Stimulated activated naive B cell treated with anti-CD40 and anti-IgM and Interleukin-4, amounts not matched to agents 10 μg/mL and 1 μg/mL and 100 μg/mL, for 72 hours (primary cell): ENCODE data around the gene GYS1.

Experiments
- ATAC-seq, 2 donors: fragments of 150-1000 bp; cut with Tn5 transposase; replicated peaks; 2 replicates each; pipeline ENCODE4 v1.10.0; 2021; ENCODE audit warnings: moderate library complexity in 1 of 2
- DNase-seq: peaks from one replicate; pipeline ENCODE4 v3.0.0; 2021
- H3K27ac Mint-ChIP-seq: one replicate; pipeline ENCODE4 v1.8.0; 2022; ENCODE audit warnings: mild to moderate bottlenecking, mixed read lengths
- H3K27me3 Mint-ChIP-seq, 2 donors: one replicate each; pipeline ENCODE4 v1.8.0; 2022; ENCODE audit warnings: mixed read lengths in 2 of 2
- H3K36me3 Mint-ChIP-seq, 2 donors: one replicate each; pipeline ENCODE4 v1.8.0; 2022; ENCODE audit warnings: mixed read lengths in 2 of 2, mild to moderate bottlenecking in 1 of 2
- H3K4me1 Mint-ChIP-seq, 2 donors: one replicate each; pipeline ENCODE4 v1.8.0; 2022; ENCODE audit warnings: mixed read lengths in 2 of 2, mild to moderate bottlenecking in 1 of 2
- H3K4me3 Mint-ChIP-seq, 2 donors: one replicate each; pipeline ENCODE4 v1.8.0; 2022; ENCODE audit warnings: mild to moderate bottlenecking in 2 of 2, mixed read lengths in 2 of 2, moderate library complexity in 1 of 2
- H3K9me3 Mint-ChIP-seq, 2 donors: one replicate each; pipeline ENCODE4 v1.8.0; 2022; ENCODE audit warnings: mixed read lengths in 2 of 2, mild to moderate bottlenecking in 1 of 2

The GYS1 gene

GRCh38 chr19:48966541-48967345 is 26.4 kb downstream of the GYS1 start:
- Mint-ChIP-seq H3K36me3 (peaks cover 51 to 58% of the 10 kb centered on the region in 2 donors), H3K4me3 (peak overlapping the region; percentile 99), H3K4me1 (peaks cover 54 to 82% of the 10 kb centered on the region in 2 donors), H3K27me3 (no peaks in the 10 kb centered on the region), H3K9me3 (peaks cover 0 to 3% of the 10 kb centered on the region in 2 donors), H3K27ac (peak overlapping the region; percentile 99)
- DNase-seq: no peak
- ATAC-seq: no peak

- Mint-ChIP-seq H3K9me3 (peaks cover 0 to 4% of the 10 kb centered on the region in 2 donors), H3K36me3 (peaks cover 54 to 63% of the 10 kb centered on the region in 2 donors), H3K4me1 (peaks cover 56 to 88% of the 10 kb centered on the region in 2 donors), H3K27ac (peak overlapping the region; percentile 99), H3K4me3 (peak overlapping the region; percentile 99), H3K27me3 (no peaks in the 10 kb centered on the region)
- DNase-seq (peak; percentile 81), ATAC-seq (peak; percentile 55 to 59)
Measured at GRCh38 chr19:48965806-48966540, 27.1 kb downstream of the GYS1 start.

GRCh38 chr19:48965040-48965805 is 27.9 kb downstream of the GYS1 start, which contains the start of gene FTL:
Gene FTL (plus strand): TSS chr19:48965309. CDS start chr19:48965508, 199 bp downstream.
- peaks cover 53 to 67% of the 10 kb centered on the region in 2 donors for H3K36me3 Mint-ChIP-seq
- peak within 1 kb of the TSS; percentile 99 for H3K4me3 Mint-ChIP-seq
- H3K9me3 Mint-ChIP-seq: peaks cover 0 to 5% of the 10 kb centered on the region in 2 donors
- DNase-seq: peak; percentile 93
- H3K4me1 Mint-ChIP-seq: peaks cover 55 to 83% of the 10 kb centered on the region in 2 donors
- peak within 1 kb of the TSS; percentile 99 for H3K27ac Mint-ChIP-seq
- H3K27me3 Mint-ChIP-seq: no peaks in the 10 kb centered on the region
- peak; percentile 74 to 75 for ATAC-seq

DNA sequence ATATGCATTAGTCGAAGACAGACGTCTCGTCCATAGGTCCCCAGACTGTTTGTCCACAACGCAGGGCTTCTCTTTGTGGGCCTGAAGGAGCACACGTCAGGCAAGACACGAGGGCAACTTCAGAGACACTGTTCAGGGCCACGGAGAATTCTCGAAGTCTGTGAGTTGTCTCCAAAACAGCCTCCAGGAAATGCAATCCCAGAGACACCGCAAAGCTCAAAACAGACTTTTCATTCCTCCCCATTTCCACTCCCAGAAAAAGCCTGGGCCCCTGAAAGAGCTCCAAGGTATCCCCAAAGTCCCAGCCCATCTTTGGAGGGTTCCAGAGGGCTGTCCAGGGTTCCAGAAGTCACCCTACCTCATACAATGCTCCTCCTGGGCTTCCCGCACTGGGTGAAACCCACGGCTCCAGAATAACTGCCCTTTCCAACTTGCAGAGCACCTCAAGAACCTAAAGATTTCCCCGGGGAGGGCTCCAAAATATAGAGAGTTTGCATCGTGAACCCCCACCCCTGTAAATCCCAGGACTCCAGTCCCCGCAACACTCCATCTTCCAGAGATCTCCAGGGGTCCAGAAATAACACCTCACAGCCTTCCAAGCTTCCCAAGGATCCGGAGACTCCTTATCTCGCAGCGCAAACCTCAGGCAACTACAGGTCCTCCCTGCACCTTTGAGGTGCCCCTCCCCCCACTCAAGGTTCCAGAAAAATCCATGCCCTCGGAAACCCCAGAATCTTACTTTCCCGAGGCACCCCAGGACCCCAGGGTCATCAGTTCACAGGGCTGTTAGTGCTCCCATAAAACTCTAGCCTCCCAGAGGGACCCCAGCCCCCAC is 28.7 kb downstream of the GYS1 start:
- no peak for DNase-seq
- H3K4me1 Mint-ChIP-seq: peaks cover 55 to 82% of the 10 kb centered on the region in 2 donors

DNA sequence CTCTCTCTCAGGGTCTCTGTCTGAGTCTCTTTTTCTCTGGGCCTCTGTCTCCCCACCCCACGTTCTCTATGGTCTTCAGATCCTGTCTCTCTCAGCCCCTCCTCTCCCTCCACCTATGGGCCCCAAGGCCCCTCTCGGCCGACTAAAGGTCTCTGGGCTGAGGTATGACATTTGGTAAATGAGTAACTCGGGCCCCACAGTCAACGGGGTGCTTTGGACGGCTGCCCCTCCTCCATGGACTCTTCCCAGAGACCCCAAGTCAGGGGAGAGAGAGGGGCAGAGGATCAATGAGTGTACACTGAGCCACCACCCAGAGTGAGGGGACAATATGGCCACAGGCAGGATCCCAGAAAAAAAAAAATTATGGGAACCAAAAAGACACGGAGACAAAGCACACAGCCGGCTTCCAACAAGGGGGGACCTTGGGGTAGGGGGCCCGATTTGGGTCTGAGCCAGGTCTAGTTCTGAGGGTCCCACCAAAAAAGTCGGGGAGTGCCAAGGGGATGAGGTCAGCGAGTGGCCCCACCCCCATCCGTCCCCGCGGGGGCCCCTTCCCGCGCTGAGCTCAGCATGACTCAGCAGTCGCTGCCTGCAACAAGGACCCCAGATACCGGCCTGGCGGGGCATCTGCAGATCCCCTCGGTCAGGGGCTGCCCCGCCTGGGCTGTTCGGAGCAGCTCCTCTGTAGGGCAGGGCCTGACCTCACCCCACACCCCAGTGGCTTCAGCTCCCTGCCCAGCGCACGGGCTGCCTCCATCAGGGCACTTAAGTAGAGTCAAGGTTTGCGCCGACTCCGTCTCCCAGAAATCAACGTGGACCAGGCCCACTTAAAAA is 29.5 kb downstream of the GYS1 start:
- H3K27ac Mint-ChIP-seq: peak overlapping the region; percentile 99
- peak; percentile 62 for DNase-seq
- peak overlapping the region; percentile 99 for H3K4me3 Mint-ChIP-seq
- peaks cover 0 to 5% of the 10 kb centered on the region in 2 donors for H3K9me3 Mint-ChIP-seq
- H3K4me1 Mint-ChIP-seq: peaks cover 57 to 84% of the 10 kb centered on the region in 2 donors
- H3K36me3 Mint-ChIP-seq: peaks cover 47 to 62% of the 10 kb centered on the region in 2 donors
- peak; percentile 28 to 29 for ATAC-seq
- H3K27me3 Mint-ChIP-seq: no peaks in the 10 kb centered on the region

More for the DNA sequence above, 28.7 kb downstream of the GYS1 start:
- peak overlapping the region; percentile 99 for H3K27ac Mint-ChIP-seq
- H3K4me3 Mint-ChIP-seq: peak overlapping the region; percentile 99
- H3K9me3 Mint-ChIP-seq: peaks cover 0 to 5% of the 10 kb centered on the region in 2 donors
- no peaks in the 10 kb centered on the region for H3K27me3 Mint-ChIP-seq
- no peak for ATAC-seq
- H3K36me3 Mint-ChIP-seq: peaks cover 50 to 62% of the 10 kb centered on the region in 2 donors

DNA sequence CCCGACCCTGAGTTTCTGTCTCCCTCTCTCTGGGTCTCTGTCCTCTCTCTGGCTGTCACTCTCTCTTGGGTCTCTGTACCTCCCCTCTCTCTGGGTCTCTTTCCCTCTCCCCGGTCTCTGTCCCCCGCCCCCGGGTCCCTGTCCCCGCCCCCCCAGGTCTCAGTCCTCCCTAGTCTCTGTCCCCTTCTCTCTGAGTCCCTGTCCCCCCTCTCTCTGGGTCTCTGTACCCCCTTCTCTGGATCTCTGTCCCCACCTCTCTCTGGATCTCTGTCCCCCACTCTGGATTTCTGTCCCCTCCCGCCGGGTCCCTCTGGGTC is 30.3 kb downstream of the GYS1 start:
- Mint-ChIP-seq H3K4me3 (peak overlapping the region; percentile 99), H3K36me3 (peaks cover 49 to 63% of the 10 kb centered on the region in 2 donors), H3K9me3 (peaks cover 0 to 5% of the 10 kb centered on the region in 2 donors), H3K4me1 (peaks cover 50 to 79% of the 10 kb centered on the region in 2 donors), H3K27me3 (no peaks in the 10 kb centered on the region), H3K27ac (peak overlapping the region; percentile 99)
- ATAC-seq (no peak), DNase-seq (no peak)

GRCh38 chr19:48962029-48962848 is 30.9 kb downstream of the GYS1 start:
- Mint-ChIP-seq H3K27ac (peak overlapping the region; percentile 99), H3K4me3 (peak overlapping the region; percentile 99), H3K27me3 (no peaks in the 10 kb centered on the region), H3K9me3 (peaks cover 0 to 5% of the 10 kb centered on the region in 2 donors), H3K4me1 (peaks cover 45 to 77% of the 10 kb centered on the region in 2 donors), H3K36me3 (peaks cover 44 to 62% of the 10 kb centered on the region in 2 donors)
- DNase-seq (peak; percentile 62), ATAC-seq (peak; percentile 49 to 56)

GRCh38 chr19:48961673-48962028 is 31.5 kb downstream of the GYS1 start:
- Mint-ChIP-seq H3K27me3 (no peaks in the 10 kb centered on the region), H3K27ac (peak overlapping the region; percentile 99), H3K4me3 (peak overlapping the region; percentile 99), H3K4me1 (peaks cover 45 to 77% of the 10 kb centered on the region in 2 donors), H3K9me3 (peaks cover 0 to 5% of the 10 kb centered on the region in 2 donors), H3K36me3 (peaks cover 42 to 62% of the 10 kb centered on the region in 2 donors)
- DNase-seq: no peak
- no peak for ATAC-seq

DNA sequence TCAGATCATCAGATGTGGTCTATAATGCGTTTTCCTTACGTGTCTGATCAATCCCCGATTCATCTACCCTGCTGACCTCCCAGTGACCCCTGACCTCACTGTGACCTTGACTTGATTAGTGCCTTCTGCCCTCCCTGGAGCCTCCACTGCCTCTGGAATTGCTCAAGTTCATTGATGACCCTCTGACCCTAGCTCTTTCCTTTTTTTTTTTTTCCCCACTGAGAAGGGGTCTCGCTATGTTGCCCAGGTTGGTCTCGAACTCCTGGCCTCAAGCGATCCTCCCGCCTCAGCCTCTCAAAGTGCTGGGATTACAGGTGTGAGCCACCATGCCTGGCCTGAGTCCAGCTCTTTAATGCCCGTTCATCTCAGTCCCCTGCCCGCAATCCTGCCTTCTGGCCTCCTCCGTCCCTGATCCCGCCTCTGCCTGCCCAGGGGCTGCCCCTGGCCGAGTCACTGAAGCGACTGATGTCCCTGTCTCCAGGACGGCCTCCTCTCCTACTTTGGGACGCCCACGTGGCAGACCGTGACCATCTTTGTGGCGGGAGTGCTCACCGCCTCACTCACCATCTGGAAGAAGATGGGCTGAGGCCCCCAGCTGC is 32.0 kb downstream of the GYS1 start:
- Mint-ChIP-seq H3K27ac (peak overlapping the region; percentile 78), H3K9me3 (peaks cover 0 to 2% of the 10 kb centered on the region in 2 donors), H3K4me1 (peaks cover 44 to 75% of the 10 kb centered on the region in 2 donors), H3K36me3 (peaks cover 40 to 61% of the 10 kb centered on the region in 2 donors), H3K4me3 (peak overlapping the region in 1 of 2 donors; percentile 24), H3K27me3 (no peaks in the 10 kb centered on the region)
- ATAC-seq: no peak
- no peak for DNase-seq

DNA sequence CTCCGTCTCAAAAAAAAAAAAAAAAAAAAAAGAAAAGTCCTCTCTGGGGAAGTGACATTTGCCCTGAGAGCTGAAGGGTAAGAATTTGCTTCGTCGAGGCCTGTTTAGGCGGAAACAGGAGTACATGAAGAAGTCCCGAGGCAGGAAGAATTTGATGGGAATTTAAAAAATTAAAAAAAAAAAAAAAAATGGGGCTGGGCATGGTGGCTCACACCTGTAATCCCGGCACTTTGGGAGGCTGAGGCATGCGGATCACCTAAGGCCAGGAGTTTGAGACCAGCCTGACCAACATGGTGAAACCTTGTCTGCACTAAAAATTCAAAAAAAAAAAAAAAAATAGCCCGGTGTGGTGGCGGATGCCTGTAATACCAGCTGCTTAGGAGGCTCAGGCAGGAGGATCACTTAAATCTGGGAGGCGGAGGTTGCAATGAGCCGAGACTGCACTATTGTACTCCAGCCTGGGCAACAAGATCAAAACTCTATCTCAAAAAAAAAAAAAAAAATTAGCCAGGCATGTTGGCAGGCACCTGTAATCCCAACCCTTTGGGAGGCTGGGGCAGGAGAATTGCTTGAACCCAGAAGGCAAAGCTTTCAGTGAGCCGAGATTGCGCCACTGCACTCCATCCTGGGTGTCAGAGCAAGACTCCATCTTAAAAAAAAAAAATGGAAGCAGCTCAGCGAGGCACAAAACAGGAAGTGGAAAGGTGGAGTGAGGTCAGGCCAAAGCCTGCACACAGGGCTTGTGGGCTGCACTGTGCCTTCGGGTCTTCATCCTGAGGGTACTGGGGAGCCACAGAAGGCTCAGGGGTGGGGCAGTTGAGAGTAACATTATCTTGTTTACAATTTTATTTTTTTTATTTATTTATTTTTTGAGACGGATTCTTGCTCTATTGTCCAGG is 33.5 kb downstream of the GYS1 start:
- ATAC-seq (no peak), DNase-seq (no peak)
- H3K36me3 Mint-ChIP-seq: peaks cover 33 to 58% of the 10 kb centered on the region in 2 donors
- H3K4me1 Mint-ChIP-seq: peaks cover 48 to 72% of the 10 kb centered on the region in 2 donors
- H3K27me3 Mint-ChIP-seq: no peaks in the 10 kb centered on the region
- H3K4me3 Mint-ChIP-seq: no peak overlapping the region
- peak overlapping the region; percentile 82 for H3K27ac Mint-ChIP-seq
- H3K9me3 Mint-ChIP-seq: peaks cover 0 to 2% of the 10 kb centered on the region in 2 donors

- no peak overlapping the region for H3K4me3 Mint-ChIP-seq
- peaks cover 37 to 60% of the 10 kb centered on the region in 2 donors for H3K4me1 Mint-ChIP-seq
- no peaks in the 10 kb centered on the region for H3K27me3 Mint-ChIP-seq
- no peak for DNase-seq
- H3K27ac Mint-ChIP-seq: no peak overlapping the region
- H3K9me3 Mint-ChIP-seq: peaks cover 0 to 2% of the 10 kb centered on the region in 2 donors
- no peak for ATAC-seq
- H3K36me3 Mint-ChIP-seq: peaks cover 33 to 58% of the 10 kb centered on the region in 2 donors
Measured at GRCh38 chr19:48958006-48958405, 35.1 kb downstream of the GYS1 start.
